NK-92 treated with Interleukin-12 subunit alpha and Interleukin-12 subunit beta, amount 100 ng/mL, for 24 hours (cell line): ENCODE data around the gene FBXO40.

ENCODE experiments used
- DNase-seq: peaks from one replicate; lab custom pipeline; 2025; lab: John Stamatoyannopoulos, UW

FBXO40 gene

DNA sequence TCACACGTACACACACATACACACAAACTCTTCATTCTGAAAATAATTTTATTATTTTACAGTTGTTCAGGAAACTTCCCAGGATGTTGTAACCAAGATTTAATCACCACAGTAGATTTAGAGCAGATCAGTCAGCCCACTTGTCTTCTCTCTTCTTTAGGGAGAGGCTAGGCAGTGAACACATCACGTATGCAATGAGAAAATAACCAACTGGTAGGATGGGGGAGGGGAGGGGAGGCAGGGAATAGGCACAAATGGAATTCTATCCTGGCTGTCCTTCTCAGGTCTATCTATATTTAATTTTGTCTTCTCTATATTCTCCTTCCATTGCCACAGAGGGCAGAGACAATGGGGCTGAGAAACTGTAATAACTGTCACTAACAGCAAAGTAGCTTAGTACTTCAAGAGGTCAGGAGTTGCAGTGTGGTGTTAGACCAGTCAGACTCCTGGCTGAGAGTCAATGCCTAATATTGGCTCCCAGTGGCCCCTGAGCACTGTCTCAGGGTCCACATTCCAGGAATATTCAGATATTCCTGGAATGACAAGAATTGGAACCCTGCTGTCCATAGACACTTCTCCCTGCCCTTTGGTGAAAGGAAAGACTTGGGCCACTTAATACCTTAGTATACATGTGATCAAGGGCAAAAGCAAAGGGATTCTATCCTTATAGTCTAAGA lies 70.1 kb downstream of the FBXO40 start:
- DNase-seq: no peak

DNA sequence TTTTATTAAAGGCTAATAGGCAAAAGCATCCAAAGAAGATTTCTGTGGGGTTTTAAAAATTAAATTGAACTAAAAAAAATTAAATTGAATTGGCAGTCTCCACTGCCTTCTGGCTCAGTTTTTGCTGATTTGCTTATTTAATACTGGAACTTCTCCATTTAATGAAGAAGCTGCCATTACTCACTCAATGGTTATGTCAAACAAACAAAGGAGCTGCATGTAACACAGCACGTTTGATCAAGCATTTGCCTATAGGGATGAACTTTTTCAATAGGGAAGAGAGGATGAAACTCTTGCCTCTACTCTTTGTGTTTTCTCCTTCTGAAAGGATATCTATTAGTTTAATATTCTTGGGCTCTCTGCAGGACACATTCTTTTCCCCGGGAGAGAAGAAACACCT lies 72.3 kb downstream of the FBXO40 start:
- no peak for DNase-seq

- DNase-seq: no peak
Measured at GRCh38 chr3:121667333-121667732, 74.2 kb downstream of the FBXO40 start.

DNA sequence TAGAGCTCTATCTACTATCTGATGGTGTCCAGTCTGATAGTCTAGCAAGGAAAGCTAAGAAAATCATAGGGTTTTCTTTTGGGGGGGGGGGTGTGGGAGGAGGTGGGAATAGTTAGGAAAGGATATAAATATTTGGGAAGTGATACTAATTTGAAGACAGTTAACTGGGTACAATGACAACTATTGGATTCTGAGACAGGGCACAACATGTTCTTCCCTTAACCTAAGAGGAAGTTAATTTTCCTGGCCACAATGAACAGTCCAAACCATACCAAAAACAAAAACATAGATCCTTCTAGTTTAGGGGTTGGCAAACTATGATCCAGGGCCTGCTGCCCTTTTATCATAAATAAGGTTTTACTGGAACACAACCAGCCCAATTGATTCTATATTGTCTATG lies 77.5 kb downstream of the FBXO40 start:
- no peak for DNase-seq

DNA sequence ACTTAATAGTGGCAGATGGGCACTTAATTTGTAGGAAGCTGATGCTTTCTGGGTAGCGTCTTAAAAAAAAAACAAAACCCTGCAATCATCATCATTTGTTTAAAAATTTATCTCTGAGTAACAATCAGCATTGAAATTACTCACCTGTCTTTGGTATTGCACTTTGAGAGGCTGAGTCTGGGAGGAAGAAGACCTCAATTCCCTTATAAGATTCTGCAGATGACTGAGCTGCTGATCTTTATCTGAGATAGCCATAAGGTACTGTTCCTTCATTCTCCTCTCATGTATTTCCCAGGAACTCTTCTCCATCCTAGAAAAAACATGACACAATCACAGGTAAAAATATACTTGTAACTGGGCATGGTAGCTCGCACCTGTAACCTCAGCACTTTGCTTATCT lies 84.0 kb downstream of the FBXO40 start:
- DNase-seq: no peak
